GM19463 (cell line): ENCODE results near the gene EFCC1.

Experiments used
- ATAC-seq: cut with Tn5 transposase; IDR thresholded peaks from one replicate; pipeline ENCODE4 v1.9.1; 2021; ENCODE audit warnings: mild to moderate bottlenecking, moderate library complexity; ENCODE audit not compliant: unreplicated experiment

EFCC1 gene

DNA sequence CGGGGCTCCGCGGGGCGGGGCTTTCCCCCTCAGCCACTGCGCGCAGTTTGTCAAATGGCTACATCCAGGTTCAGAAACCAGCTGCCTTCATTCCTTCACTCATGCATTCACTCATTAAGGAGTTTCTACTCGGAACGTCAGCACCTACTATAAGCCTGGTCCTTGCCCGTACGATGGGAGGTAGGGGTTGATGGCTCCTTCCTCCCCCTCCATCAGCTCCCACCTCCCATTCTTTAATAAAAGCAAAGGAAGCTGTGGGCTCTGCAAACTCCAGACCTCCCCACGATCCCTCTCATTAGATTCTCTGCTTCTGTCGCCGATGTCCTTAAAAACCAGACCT is 7.0 kb upstream of the EFCC1 start:
- ATAC-seq: no peak

DNA sequence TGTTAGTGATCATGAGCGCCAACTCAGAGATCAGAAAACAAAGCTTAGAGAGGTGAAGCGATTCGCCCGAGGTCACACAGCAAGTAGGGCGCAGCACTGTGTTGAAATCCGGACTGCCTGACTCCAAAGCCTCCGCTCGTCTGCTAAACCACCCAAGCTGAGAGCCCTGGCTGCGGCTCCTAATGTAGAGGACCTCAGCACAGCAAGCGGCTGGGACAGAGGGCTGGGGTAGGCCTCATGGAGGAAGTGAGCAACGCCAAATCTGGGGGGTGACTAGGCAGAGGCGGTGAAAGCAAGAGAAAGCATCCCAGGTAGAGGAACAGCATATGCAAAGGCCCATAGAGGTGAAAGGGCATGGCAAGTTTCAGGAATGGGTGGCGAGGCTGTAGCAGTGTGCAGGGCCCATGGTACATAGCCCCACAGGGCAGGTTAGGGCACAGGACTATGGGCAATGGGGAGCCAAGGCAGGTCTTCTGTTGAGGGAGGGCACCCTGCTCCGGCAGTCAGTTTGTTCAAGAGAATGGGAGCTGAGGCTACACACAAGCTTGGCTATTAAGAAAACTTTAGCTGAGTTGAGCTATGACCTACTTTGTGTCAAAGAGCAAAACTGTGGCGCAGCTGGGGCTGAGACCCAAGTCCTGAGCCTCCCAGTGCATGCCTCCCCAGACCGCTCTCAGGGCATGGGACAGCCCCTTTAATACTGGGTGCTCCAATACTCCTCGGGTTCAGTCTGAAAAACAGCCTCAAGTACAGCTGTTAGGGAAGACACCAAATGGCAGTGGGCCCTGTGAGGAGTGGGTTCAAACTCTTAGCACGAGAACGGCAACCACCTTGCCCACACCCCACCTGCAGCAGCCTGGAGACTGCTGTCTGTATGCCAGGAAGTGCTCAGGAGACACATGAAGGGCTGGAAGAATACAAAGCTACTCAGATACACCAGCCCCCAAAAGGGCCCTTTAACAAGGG is 6.2 kb upstream of the EFCC1 start:
- no peak for ATAC-seq

DNA sequence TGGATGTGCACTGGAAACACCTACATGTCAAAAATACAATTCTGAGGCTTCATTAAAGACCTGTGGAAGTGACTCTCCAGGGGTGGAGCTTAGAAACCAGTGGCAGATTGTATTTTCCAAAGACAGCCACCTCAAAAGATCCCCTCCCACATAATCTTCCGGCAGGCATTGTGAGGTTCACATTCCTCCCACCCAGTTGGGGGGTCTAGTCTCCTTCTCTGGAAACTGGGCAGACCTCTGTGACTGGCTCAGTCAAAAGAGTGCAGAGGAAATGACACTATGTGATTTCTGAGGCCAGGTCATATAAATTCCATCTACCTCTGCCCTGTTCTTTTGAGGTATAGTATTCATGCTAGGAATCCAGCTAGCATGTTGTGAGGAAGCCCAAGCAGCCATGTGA is 5.4 kb upstream of the EFCC1 start:
- no peak for ATAC-seq

DNA sequence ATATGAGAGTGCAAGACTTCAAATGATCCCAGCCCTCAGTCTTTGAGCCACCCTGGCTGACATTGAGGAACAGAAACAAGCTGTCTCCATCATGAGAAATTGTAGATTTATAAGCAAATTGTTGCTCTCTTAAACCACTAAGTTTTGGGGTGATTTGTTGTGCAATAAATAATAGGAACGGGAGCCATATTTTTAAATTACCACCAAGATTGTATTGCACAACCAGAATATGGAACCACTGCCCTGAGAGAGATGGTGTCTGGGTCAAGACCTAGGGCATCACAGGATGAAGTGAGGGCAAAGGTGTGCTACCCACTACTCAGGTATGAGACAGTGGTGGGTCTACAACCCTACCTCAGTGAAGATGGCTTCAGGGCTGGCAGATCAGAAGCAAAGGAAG is 4.9 kb upstream of the EFCC1 start:
- no peak for ATAC-seq

DNA sequence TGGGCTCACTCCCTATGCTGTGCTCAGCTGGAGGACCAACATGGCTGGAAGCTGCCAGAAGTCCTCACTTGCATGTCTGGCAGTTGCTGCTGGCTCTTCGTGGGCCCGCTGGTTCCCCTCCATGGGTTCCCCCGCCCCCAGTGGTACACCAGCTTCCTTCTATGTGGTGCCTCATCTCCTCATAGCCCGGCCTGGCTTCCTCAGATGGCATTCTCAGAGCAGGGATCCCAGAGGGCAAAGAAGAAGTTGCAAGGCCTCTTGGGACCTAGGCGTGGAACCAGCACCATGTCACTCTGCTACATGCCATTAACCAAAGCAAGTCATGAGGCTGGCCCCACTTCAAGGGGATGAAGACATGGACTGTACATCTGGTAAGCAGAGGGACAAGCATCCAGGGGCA is 4.4 kb upstream of the EFCC1 start:
- no peak for ATAC-seq

DNA sequence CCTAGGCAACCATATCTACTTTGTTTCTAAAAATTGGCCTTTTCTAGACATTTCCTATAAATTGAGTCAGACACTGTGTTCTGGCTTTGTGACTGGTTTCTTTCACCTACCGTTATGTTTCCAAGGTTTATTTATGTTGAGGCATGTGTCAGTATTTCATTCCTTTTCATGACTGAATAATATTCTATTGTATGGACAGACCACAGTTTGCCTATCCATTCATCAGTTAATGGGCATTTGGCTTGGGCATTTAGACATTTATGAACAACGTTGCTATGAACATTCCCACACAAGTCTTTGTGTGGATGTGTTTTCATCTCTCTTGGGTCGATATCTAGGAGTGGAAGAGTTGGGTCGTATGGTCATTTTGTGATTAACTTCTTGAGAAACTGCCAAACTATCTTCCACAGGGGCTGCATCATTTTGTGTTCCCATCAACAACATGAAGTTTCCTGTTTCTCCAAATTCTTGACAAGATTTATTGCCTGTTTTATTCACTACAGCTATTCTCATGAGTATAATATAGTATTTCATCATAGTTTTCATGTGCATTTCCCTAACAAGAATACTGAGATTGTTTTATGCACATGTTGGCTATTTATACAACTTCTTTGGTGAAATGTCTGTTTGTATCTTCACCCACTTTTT is 3.5 kb upstream of the EFCC1 start:
- ATAC-seq: no peak

DNA sequence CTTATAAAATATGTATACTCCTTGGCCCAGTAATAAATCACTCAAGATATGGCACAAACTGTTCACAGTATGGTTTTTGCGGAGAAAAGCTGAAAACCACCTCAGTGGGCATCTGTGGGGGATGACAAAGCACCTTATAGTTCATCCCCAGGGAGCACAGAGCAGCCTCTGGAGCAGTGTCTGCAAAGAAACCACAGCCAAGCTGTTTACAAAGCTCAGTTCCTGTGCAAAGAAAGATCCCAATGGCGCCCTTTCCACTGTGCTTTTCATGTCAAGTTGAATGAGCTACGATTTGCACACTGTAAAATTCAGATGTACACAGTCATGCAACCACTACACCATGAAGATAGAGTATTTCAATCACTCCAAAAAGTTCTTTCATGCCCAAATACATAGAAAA is 2.5 kb upstream of the EFCC1 start:
- no peak for ATAC-seq

DNA sequence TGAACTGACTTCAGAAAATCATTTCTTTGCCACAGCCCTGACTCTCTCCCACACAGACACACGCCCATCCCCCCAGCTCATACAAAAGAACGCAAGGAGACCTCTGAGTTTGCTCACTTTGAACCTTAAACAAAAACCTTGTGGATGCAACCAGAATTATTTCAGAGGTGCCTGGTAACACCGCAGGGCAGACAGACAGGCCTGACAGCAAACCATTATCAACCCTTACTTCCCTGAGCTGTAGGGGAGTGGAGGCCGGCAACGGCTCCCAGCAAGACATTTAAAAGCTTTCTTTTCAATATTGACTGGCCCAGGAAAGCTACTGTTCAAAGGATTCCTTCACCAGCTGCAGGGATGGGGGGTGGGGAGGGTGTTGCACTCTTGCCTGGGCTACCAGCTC is 2.0 kb upstream of the EFCC1 start:
- no peak for ATAC-seq

DNA sequence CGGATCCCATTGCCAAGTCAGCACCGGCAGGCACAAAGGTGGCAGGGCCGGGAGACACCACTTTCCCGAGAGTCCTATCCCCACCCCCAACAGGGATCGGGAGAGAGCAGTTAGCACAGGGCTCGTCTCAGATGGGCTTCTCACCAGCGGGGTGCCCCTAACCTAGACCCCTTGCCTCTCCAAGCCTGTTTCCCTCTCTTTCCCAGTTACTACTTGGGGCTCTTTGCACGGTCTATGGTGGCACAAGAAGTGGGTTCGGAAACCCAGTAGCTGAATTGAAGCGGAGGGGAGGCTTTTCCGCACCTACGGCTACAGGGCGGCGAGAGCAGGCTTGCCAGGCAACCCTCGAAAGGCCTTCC is 383 bp upstream of the EFCC1 start:
- no peak for ATAC-seq

DNA sequence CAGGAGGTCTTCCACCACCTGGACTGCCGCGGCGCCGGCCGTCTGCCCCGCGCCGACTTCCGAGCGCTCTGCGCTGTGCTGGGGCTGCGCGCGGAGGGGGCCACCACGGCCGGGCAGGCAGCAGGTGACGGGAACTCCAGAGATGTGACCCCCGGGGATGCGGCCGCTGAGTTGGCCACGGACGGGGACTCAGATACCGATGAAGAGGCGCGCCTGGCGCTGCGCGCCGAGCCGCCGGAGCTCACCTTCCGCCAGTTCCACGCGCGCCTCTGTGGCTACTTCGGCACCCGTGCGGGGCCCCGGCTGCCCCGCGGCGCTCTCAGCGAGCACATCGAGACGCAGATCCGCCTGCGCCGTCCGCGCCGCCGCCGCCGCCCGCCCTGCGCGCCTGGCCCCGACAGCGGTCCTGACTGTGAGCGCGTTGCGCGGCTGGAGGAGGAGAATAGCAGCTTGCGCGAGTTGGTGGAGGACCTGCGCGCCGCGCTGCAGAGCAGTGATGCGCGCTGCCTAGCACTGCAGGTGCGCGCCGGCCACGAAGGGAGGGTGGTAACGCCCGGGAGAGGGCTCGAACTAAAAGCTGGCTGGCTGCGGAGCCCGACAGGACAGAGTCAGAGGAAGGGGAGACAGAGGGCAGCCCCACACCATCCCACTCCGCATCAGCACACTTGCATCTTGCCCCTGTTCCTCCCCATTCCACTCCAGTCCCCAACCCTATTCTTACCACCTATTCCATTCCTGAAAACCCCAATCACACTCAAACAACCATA is 885 bp downstream of the EFCC1 start:
- ATAC-seq: no peak

DNA sequence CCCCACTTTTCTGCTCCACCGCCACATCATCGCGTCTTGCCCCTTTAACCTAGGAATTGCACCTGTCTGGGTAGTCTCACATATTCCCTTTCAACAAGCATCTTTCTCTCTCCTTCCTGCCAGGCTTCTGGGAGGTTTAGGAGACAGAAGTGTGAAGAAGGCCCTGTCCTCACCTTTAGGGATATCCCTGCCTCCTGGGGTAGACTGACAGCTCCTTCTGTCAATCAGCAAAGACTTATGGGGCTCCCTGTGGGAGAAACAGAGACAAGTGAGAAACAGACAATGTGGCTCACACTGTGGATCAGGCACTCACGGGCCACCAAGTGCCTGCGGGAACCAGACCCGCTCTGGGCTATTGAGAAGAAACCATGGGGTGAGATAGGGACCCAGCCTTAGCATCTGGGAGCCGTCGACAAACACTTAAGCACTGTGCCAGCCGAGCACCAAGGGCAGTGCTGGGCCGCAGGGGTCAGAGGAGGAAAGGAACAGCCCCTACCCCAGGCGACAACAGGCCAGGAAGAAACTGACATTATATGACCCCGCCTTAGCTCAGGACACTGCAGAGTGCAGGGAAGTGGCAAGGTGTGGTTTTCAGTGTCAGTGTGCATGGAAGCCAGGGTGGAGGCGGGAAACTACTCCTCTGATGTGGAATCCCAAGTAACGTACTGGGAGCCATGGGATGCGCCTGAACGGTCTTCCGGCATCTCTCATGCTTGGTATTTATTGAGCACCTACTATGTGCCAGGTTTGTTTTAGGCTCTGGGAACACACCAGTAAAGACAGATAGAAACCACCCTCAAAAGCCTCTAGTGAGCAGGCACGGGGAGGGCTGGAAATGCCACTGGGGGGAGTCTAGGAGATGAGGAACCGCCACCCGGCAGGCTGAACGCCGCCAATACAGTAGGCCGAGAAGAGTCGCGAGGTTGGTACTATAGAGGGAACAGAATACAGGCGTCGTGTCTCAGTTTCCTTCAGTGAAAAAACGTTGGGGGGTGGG is 1.8 kb downstream of the EFCC1 start:
- ATAC-seq: no peak

DNA sequence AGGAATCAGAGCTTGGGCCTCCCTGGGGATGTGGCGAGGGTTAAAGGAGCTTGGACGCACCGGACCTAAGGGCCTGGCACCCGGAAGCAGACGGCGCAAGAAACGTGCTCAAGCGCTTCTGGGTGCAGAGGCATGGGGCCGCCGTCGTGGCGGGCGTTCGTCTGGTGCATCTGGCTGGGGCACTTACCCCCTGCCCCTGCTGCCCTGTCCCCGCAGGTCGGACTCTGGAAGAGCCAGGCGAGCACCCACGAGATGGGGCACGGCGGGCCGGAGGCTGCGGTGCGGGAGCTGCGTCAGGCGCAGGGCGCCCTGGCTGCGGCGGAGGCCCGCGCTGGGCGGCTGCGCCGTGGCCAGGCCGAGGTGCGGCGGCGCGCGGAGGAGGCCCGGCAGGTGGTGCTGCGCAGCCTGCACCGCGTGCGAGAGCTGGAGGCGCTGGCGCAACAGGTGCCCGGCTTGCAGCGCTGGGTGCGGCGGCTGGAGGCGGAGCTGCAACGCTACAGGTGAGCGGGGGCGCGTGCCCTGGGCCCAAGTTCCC is 2.5 kb downstream of the EFCC1 start:
- ATAC-seq: no peak

DNA sequence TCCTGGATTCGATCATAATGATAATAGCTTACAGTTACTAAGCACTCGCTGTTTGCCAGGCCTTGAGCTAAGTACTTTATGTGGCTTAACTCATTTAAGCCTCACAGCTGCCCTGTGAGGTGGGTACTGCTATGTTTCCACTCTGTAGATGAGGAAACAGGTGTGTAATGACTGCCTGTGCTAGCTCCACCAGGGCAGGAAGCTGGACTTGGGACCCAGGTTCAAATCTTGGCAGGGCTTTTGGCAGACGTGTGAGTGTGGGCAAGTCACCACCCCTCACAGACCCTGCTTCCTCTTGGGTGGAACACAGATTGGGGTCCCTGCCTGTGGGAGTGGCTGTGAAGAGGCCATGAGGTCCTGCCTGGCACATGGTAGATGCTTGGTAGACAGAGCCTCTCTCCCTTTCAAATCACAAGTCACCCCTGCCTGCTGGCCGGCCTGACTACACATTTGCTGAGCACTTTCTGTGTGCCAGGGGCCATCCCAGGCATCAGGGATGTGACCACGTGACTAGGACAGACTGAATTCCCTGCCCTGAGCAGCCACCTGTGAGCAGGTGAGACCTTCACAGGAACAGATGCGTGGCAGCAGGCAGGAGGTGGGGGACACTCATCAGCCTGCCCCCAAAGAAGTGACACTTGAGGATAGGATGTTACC is 3.7 kb downstream of the EFCC1 start:
- ATAC-seq: no peak

DNA sequence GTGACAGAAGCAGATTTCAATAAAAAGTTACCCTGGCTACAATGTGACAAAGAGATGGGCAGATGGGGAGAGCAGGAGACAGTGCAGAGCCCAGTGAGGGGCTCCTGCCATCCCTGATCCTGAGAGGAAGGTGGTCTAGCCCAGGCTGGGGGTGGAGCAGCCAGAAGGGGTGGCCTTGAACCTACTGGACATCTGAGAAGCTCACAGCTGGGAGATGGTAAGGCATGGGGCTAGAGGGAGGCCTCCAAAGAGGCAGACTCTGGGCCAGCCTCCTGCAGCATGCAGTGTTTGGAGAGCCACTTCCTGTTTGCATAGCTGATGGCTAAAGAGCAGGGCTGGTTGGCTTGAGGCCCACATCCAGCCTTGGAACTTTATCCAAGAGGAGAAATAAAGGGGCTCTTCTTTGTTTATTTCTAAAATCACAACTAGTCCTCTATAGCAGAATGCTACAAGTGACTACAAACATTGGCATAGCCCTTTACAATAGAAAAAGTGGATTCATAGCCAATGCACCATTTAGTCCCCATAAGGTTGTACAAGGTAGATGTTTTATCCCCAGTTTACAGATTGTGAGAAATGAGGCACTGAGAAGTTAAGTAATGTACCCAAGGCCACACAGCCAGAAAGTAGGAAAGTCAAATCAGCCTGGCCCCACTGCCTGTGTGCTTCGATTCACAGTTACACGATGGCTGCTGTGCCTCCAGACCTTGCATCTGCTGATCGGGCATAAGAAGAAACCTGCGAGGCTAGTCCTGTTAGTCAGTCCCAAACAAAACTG is 4.6 kb downstream of the EFCC1 start:
- no peak for ATAC-seq

DNA sequence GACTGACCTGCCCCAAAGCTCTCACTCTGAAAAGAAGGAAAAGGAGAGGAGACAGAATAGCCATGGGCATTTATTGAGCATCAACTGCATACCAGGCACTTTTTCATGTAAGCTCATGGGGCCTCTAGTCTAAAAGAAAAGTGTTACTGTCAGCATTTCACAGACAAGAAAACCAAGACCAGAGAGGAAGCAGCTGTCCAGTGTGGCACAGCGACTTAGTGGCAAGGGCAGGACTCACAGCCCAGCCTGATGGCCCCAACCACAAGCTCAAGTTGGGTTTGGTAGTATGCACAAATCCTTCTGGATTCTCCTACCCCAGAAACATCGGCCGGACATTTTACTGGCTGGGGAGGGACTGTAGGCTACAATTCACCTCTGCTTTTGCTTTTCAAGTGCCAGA is 5.8 kb downstream of the EFCC1 start:
- no peak for ATAC-seq

DNA sequence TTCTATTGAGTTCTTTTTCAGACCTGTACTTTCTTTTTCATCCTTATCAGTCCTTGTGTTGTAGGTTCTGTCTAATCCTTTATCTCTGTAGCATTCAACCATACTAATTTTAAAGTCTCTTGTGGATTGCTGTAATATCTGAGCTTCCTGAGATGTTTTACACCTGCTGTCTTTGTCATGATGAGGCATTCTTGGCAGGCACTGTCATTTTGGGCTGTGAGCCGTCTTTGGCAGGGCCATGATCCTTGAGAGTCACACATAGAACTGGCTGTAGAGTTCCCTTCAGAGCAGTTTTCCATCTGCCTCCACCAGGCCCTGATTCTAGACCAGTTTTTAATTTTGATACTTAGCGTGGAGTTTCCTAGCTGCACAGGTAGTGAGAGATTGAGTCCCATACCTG is 6.7 kb downstream of the EFCC1 start:
- ATAC-seq: no peak

DNA sequence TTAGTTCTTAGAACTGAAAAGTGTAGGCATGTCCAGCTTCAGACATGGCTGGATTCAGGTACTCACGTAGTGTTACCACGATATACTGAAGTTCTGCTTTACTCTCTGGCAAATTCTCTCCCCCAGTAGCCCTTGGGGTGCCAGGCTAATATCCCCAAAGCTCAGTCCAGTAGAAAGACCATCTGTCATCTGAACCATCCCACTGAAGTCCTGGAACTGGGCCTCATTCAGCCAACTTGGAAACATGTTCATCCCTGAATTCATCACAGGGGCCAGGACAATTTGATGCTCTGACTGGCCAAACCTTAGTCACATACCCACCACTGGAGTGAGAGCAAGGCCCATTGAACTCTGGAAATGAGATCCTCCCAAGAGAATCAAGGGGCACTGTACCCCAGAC is 8.2 kb downstream of the EFCC1 start:
- no peak for ATAC-seq

DNA sequence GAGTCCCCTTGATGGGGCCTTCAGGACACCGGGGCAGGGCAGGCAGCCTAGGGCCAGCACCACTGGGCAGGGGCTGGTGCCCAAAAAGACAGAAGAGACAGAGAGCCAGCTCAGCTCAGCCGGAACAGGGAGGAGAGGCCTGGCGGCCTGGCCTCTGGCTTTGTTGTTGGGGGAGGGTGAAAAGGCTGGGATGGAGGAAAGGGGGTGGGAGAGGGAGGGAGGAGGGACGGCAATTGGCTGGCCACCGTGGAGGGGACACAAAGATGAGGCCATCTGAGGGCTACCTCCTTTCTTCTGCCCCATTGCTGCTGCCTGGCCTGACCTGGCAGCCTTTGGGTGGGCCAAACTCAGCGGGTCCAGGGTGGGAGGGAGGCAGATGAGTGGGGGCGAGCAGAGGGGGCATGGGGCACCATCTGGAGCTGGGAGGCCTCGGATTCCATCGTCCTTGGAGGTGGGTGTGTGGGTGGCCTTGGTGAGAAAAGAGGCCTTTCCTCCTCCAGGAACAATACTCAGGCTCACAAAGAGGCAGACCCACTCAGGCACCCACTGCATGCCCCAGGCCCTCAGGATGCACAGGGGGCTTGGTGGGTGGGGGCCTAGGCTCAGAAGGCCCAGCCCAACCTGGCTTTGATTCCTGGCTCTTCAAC is 9.3 kb downstream of the EFCC1 start:
- no peak for ATAC-seq

DNA sequence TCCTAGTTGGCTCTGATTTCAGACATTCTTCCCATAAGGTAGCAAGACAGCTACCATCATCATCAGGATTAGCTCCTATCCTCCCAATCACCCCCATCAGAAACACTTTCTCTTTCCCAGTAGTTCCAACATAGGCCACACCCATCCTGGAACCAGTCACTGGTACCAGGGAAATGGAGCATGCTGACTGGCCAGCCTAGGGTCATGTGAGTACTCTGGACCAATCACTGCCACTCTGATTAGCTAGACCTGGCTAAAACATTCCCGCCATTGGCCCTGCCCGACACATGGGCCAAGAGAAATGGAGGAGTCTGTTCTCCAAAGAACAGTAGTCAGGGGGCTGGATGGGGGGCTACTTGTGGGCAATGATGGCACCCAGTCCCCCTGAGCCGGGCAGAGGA is 12.4 kb downstream of the EFCC1 start:
- no peak for ATAC-seq
